ENCODE results near the gene PAX2.

DNA sequence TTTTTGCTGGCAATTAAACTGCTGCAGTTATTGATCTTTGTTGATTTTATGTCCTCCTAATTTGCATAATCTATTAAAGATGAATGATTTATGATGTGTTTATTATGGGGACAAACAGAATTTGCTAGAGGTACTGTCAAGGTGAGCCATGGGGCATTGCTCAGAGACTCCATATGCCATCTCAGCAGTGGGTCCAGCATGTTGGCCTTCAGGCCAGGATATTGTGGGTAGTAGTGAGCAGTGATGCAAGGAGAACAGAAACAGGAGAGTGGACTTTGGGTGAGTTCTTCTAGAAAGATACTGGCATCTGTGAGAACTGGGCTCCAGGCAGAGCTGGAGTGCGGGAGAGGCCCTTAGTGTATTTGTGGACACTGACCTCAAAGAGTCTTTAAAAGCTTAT is 65.9 kb downstream of the PAX2 start:
- TF ChIP-seq MTA3 (CRISPR knock-in tag; IDR thresholded peaks at IDR 0.05): no peak
- TF ChIP-seq, protein P1, sequence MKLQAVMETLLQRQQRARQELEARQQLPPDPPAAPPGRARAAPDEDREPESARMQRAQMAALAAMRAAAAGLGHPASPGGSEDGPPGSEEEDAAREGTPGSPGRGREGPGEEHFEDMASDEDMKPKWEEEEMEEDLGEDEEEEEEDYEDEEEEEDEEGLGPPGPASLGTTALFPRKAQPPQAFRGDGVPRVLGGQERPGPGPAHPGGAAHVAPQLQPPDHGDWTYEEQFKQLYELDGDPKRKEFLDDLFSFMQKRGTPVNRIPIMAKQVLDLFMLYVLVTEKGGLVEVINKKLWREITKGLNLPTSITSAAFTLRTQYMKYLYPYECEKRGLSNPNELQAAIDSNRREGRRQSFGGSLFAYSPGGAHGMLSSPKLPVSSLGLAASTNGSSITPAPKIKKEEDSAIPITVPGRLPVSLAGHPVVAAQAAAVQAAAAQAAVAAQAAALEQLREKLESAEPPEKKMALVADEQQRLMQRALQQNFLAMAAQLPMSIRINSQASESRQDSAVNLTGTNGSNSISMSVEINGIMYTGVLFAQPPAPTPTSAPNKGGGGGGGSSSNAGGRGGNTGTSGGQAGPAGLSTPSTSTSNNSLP (IDR thresholded peaks at IDR 0.05; ENCODE audit: low read depth, low read length): no peak
- TF ChIP-seq CREB1 (IDR thresholded peaks at IDR 0.05): no peak
- no peak for TF ChIP-seq CREB1 (CRISPR knock-in tag; IDR thresholded peaks at IDR 0.05)
- TF ChIP-seq, protein P2, sequence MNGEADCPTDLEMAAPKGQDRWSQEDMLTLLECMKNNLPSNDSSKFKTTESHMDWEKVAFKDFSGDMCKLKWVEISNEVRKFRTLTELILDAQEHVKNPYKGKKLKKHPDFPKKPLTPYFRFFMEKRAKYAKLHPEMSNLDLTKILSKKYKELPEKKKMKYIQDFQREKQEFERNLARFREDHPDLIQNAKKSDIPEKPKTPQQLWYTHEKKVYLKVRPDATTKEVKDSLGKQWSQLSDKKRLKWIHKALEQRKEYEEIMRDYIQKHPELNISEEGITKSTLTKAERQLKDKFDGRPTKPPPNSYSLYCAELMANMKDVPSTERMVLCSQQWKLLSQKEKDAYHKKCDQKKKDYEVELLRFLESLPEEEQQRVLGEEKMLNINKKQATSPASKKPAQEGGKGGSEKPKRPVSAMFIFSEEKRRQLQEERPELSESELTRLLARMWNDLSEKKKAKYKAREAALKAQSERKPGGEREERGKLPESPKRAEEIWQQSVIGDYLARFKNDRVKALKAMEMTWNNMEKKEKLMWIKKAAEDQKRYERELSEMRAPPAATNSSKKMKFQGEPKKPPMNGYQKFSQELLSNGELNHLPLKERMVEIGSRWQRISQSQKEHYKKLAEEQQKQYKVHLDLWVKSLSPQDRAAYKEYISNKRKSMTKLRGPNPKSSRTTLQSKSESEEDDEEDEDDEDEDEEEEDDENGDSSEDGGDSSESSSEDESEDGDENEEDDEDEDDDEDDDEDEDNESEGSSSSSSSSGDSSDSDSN (CRISPR knock-in tag; IDR thresholded peaks at IDR 0.05): no peak
- TF ChIP-seq, protein P3, sequence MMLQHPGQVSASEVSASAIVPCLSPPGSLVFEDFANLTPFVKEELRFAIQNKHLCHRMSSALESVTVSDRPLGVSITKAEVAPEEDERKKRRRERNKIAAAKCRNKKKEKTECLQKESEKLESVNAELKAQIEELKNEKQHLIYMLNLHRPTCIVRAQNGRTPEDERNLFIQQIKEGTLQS (CRISPR knock-in tag; IDR thresholded peaks at IDR 0.05): no peak

All from HepG2 (cell line).